Neural progenitor cell (in vitro differentiated cells): ENCODE measurements around the gene FFAR1. TPM values are rescaled to one million over a fixed set of nuclear protein-coding genes. Genes with fewer than 3 reads are reported as not detected.

Source experiments
- DNase-seq: peaks from one replicate; pipeline ENCODE4 v3.0.0-alpha.2; 2016; ENCODE audit warnings: low spot score
- H2AFZ ChIP-seq: fragments of 200-600 bp; sonication (generic); replicated peaks from 2 replicates; pipeline ENCODE4 v1.6.1; 2016; ENCODE audit warnings: antibody characterized with exemption
- H3F3A ChIP-seq: fragments of 200-600 bp; sonication (generic); 2 replicates; pipeline ENCODE4 v1.6.1; 2016; ENCODE audit warnings: antibody characterized with exemption, low read depth
- H3K27ac ChIP-seq: fragments of 200-600 bp; sonication (generic); 2 replicates; pipeline ENCODE4 v1.5.1; 2016; ENCODE audit warnings: mild to moderate bottlenecking
- H3K27me3 ChIP-seq: fragments of 200-600 bp; sonication (generic); 2 replicates; pipeline ENCODE4 v1.6.1; 2016; ENCODE audit warnings: mild to moderate bottlenecking, moderate library complexity
- H3K36me3 ChIP-seq: fragments of 200-600 bp; sonication (generic); 2 replicates; pipeline ENCODE4 v1.5.1; 2016
- H3K4me1 ChIP-seq: fragments of 200-600 bp; sonication (generic); 2 replicates; pipeline ENCODE4 v1.6.1; 2016; ENCODE audit warnings: mixed run types
- H3K4me2 ChIP-seq: fragments of 200-600 bp; sonication (generic); 2 replicates; pipeline ENCODE4 v1.6.1; 2016
- H3K4me3 ChIP-seq: fragments of 200-600 bp; sonication (generic); 2 replicates; pipeline ENCODE4 v1.5.1; 2016
- H3K79me2 ChIP-seq: fragments of 200-600 bp; sonication (generic); 2 replicates; pipeline ENCODE4 v1.6.1; 2016; ENCODE audit warnings: low read depth
- H3K9ac ChIP-seq: fragments of 200-600 bp; sonication (generic); 2 replicates; pipeline ENCODE4 v1.6.1; 2016
- H3K9me3 ChIP-seq: fragments of 200-600 bp; sonication (generic); 2 replicates; pipeline ENCODE4 v1.5.1; 2016; ENCODE audit warnings: low read depth
- H4K20me1 ChIP-seq: fragments of 200-600 bp; sonication (generic); 2 replicates; pipeline ENCODE4 v1.6.1; 2016; ENCODE audit warnings: low read depth
- H3K27ac Mint-ChIP-seq: 3 replicates; pipeline ENCODE4 v1.8.0; 2021; ENCODE audit warnings: mixed read lengths
- H3K27me3 Mint-ChIP-seq: 2 replicates; pipeline ENCODE4 v1.8.0; 2022; ENCODE audit warnings: low read depth, mild to moderate bottlenecking, inconsistent platforms, moderate library complexity, mixed read lengths; ENCODE audit not compliant: insufficient read depth
- H3K36me3 Mint-ChIP-seq: 3 replicates; pipeline ENCODE4 v1.8.0; 2021; ENCODE audit warnings: mixed read lengths
- H3K4me1 Mint-ChIP-seq: 3 replicates; pipeline ENCODE4 v1.8.0; 2021; ENCODE audit warnings: mixed read lengths
- H3K4me3 Mint-ChIP-seq: 3 replicates; pipeline ENCODE4 v1.8.0; 2021; ENCODE audit warnings: mild to moderate bottlenecking, moderate library complexity, mixed read lengths
- H3K9me3 Mint-ChIP-seq: 3 replicates; pipeline ENCODE4 v1.8.0; 2020; ENCODE audit warnings: mixed read lengths
- EZH2 ChIP-seq: fragments of 200-600 bp; sonication (generic); IDR thresholded peaks from 2 replicates; pipeline ENCODE4 v1.6.1; 2017; ENCODE audit warnings: antibody characterized with exemption, mild to moderate bottlenecking, moderate library complexity
- EZH2phosphoT487 ChIP-seq: fragments of 200-600 bp; sonication (generic); IDR thresholded peaks from 2 replicates; pipeline ENCODE4 v1.6.1; 2017; ENCODE audit warnings: antibody characterized with exemption
- total RNA-seq: library from RNA; depleted of rRNA; stranded (reverse); fragments of >200 nt; gene quantifications from 2 replicates; pipeline ENCODE4 v1.2.3, GENCODE V29; 2015; ENCODE audit warnings: low replicate concordance
- TF ChIP-seq, protein P1 (sequence below): fragments of 200-600 bp; sonication (generic); IDR thresholded peaks from 2 replicates; pipeline ENCODE4 v1.5.1; 2017; ENCODE audit warnings: antibody characterized with exemption, mild to moderate bottlenecking

FFAR1 gene
- total RNA-seq, 1 donor from 2014 or later, result not detected

DNA sequence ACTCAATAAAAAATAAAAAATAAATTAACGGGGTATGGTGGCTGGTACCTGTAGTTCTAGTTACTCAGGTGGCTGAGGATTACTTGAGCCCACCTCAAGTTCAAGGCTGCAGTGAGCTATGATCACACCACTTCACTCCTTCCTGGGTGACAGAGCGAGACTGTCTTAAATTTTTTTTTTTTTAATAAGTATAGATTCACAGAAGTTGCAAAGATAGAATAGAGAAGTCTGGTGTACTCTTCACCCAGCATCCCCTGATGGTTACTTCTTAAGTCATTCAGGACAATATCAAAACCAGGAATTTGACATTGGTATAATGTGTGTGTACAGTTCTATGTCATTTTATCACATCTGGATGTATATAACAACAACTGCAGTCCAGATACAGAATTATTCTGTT is 26.4 kb upstream of the FFAR1 start:
- Histone ChIP-seq H3K4me2 (no peak overlapping the region), H2AFZ (no peak overlapping the region), H3K9me3 (no peaks in the 10 kb centered on the region), H3K27me3 (no peaks in the 10 kb centered on the region), H4K20me1 (no peaks in the 10 kb centered on the region), H3K4me1 (no peaks in the 10 kb centered on the region), H3K27ac (no peak overlapping the region), H3K4me3 (no peak overlapping the region), H3K79me2 (no peaks in the 10 kb centered on the region), H3K9ac (no peak overlapping the region), H3F3A (no peaks in the 10 kb centered on the region), H3K36me3 (no peaks in the 10 kb centered on the region)
- H3K36me3 Mint-ChIP-seq, result no peaks in the 10 kb centered on the region
- no peak overlapping the region for H3K27ac Mint-ChIP-seq
- no peaks in the 10 kb centered on the region for H3K9me3 Mint-ChIP-seq
- DNase-seq, result no peak
- no peak overlapping the region for H3K4me3 Mint-ChIP-seq
- H3K27me3 Mint-ChIP-seq, result peaks cover 4% of the 10 kb centered on the region
- TF ChIP-seq, protein P1, sequence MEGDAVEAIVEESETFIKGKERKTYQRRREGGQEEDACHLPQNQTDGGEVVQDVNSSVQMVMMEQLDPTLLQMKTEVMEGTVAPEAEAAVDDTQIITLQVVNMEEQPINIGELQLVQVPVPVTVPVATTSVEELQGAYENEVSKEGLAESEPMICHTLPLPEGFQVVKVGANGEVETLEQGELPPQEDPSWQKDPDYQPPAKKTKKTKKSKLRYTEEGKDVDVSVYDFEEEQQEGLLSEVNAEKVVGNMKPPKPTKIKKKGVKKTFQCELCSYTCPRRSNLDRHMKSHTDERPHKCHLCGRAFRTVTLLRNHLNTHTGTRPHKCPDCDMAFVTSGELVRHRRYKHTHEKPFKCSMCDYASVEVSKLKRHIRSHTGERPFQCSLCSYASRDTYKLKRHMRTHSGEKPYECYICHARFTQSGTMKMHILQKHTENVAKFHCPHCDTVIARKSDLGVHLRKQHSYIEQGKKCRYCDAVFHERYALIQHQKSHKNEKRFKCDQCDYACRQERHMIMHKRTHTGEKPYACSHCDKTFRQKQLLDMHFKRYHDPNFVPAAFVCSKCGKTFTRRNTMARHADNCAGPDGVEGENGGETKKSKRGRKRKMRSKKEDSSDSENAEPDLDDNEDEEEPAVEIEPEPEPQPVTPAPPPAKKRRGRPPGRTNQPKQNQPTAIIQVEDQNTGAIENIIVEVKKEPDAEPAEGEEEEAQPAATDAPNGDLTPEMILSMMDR, result no peak
- TF ChIP-seq EZH2, result no peak
- TF ChIP-seq EZH2phosphoT487, result no peak
- H3K4me1 Mint-ChIP-seq, result peaks cover 3% of the 10 kb centered on the region

DNA sequence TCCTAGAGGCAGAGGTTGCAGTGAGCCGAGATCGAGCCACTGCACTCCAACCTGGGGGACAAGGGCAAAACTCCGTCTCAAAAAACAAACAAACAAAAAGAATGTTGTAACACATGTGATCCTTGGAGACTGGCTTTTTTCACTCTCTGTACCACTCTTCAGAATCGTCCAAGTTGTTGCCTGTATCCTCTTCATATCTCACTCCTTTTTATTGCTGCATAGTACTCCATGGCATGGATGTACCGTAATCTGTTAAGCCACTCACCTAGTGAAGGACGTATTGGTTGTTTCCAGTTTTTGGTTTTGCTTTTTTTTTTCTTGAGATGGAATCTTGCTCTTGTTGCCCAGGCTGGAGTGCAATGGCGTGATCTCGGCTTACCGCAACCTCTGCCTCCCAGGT is 25.7 kb upstream of the FFAR1 start:
- H3K27me3 ChIP-seq, result no peaks in the 10 kb centered on the region
- no peak overlapping the region for H3K4me3 ChIP-seq
- DNase-seq, result no peak
- Mint-ChIP-seq H3K4me1 (peaks cover 3% of the 10 kb centered on the region), H3K9me3 (no peaks in the 10 kb centered on the region), H3K36me3 (no peaks in the 10 kb centered on the region), H3K27ac (no peak overlapping the region), H3K27me3 (peaks cover 2% of the 10 kb centered on the region), H3K4me3 (no peak overlapping the region)
- H3K4me2 ChIP-seq, result no peak overlapping the region
- no peak overlapping the region for H2AFZ ChIP-seq
- no peaks in the 10 kb centered on the region for H3K36me3 ChIP-seq
- TF ChIP-seq EZH2phosphoT487, result no peak
- TF ChIP-seq, protein P1, result no peak
- TF ChIP-seq EZH2, result no peak
- H4K20me1 ChIP-seq, result no peaks in the 10 kb centered on the region
- no peak overlapping the region for H3K27ac ChIP-seq
- H3K4me1 ChIP-seq, result no peaks in the 10 kb centered on the region
- no peaks in the 10 kb centered on the region for H3K9me3 ChIP-seq
- no peaks in the 10 kb centered on the region for H3K79me2 ChIP-seq
- no peak overlapping the region for H3K9ac ChIP-seq
- no peaks in the 10 kb centered on the region for H3F3A ChIP-seq

DNA sequence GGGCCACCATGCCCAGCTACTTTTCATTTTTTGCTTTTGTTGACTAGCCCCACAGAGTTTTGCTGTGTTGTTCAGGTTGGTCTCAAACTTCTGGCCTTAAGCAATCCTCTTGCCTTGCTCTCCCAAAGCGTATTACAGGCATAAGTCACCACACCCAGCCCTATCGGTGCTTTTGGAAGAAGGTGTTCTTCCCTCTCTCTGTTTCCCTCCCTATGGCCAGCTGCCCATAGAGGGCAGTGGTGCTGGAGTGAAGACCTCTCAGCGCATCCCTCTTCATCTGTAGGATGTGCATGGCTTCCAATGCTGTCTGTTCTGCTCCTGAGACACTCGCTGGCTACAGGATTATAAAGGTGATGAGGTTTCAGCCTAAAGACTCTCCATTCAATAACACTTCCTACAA is 20.1 kb upstream of the FFAR1 start:
- H3K9ac ChIP-seq, result no peak overlapping the region
- no peaks in the 10 kb centered on the region for H3K79me2 ChIP-seq
- no peak overlapping the region for H2AFZ ChIP-seq
- Mint-ChIP-seq H3K4me3 (no peak overlapping the region), H3K27me3 (no peaks in the 10 kb centered on the region), H3K27ac (no peak overlapping the region), H3K9me3 (no peaks in the 10 kb centered on the region), H3K36me3 (no peaks in the 10 kb centered on the region), H3K4me1 (no peaks in the 10 kb centered on the region)
- no peak overlapping the region for H3K4me3 ChIP-seq
- no peaks in the 10 kb centered on the region for H3K9me3 ChIP-seq
- no peaks in the 10 kb centered on the region for H3K4me1 ChIP-seq
- DNase-seq, result peak; percentile 42
- no peaks in the 10 kb centered on the region for H3K27me3 ChIP-seq
- no peak overlapping the region for H3K27ac ChIP-seq
- H3F3A ChIP-seq, result no peaks in the 10 kb centered on the region
- H4K20me1 ChIP-seq, result no peaks in the 10 kb centered on the region
- H3K36me3 ChIP-seq, result no peaks in the 10 kb centered on the region
- H3K4me2 ChIP-seq, result no peak overlapping the region
- TF ChIP-seq, protein P1, result peak; percentile 54
- TF ChIP-seq EZH2, result no peak

DNA sequence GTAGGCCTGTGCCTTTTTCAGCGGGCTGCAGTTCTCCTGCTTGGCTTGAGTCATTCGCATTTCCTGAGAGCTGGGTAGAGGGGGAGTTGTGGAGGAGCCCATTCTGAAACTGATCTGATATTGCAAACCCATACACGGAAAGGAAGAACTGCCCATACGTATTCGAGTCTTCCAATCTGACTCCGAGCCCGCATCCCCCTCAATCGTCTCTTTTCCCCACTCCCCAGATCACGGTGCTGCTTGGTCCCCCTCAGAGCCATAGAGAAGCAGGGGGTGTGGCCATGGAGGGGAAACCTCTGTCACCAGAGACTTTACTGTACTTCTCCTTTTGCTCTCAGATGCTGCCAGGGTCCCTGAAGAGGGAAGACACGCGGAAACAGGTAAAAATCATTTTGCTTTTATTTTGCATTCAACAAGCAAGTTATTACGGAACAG is 18.8 kb upstream of the FFAR1 start, which contains the start of gene CD22:
CD22 (plus strand) TSS at position 337 of the 435 bp plus-strand sequence. CDS start 2,854 bp downstream, outside the sequence.
- H3K4me3 Mint-ChIP-seq, result no peak within 1 kb of the TSS
- H3K79me2 ChIP-seq, result no peaks in the 10 kb centered on the region
- H3K4me2 ChIP-seq, result no peak within 1 kb of the TSS
- no peaks in the 10 kb centered on the region for H3K9me3 Mint-ChIP-seq
- no peak within 1 kb of the TSS for H3K4me3 ChIP-seq
- no peak for TF ChIP-seq EZH2
- no peak for TF ChIP-seq EZH2phosphoT487
- TF ChIP-seq, protein P1, result no peak
- no peaks in the 10 kb centered on the region for H3K27me3 Mint-ChIP-seq
- H4K20me1 ChIP-seq, result no peaks in the 10 kb centered on the region
- no peaks in the 10 kb centered on the region for H3F3A ChIP-seq
- H3K27ac Mint-ChIP-seq, result no peak within 1 kb of the TSS
- H2AFZ ChIP-seq, result no peak within 1 kb of the TSS
- no peak within 1 kb of the TSS for H3K27ac ChIP-seq
- H3K9me3 ChIP-seq, result no peaks in the 10 kb centered on the region
- no peaks in the 10 kb centered on the region for H3K27me3 ChIP-seq
- H3K4me1 ChIP-seq, result no peaks in the 10 kb centered on the region
- no peaks in the 10 kb centered on the region for H3K36me3 Mint-ChIP-seq
- no peak for DNase-seq
- H3K9ac ChIP-seq, result no peak within 1 kb of the TSS
- no peaks in the 10 kb centered on the region for H3K4me1 Mint-ChIP-seq
- H3K36me3 ChIP-seq, result no peaks in the 10 kb centered on the region
